Neural progenitor cell (in vitro differentiated cells): ENCODE results near the gene CENPO. TPM values are rescaled to one million over a fixed set of nuclear protein-coding genes. Genes with fewer than 3 reads are reported as not detected.

Source experiments
- DNase-seq: peaks from one replicate; pipeline ENCODE4 v3.0.0-alpha.2; 2016; ENCODE audit warnings: low spot score
- H2AFZ ChIP-seq: fragments of 200-600 bp; sonication (generic); replicated peaks from 2 replicates; pipeline ENCODE4 v1.6.1; 2016; ENCODE audit warnings: antibody characterized with exemption
- H3F3A ChIP-seq: fragments of 200-600 bp; sonication (generic); 2 replicates; pipeline ENCODE4 v1.6.1; 2016; ENCODE audit warnings: antibody characterized with exemption, low read depth
- H3K27ac ChIP-seq: fragments of 200-600 bp; sonication (generic); 2 replicates; pipeline ENCODE4 v1.5.1; 2016; ENCODE audit warnings: mild to moderate bottlenecking
- H3K27me3 ChIP-seq: fragments of 200-600 bp; sonication (generic); 2 replicates; pipeline ENCODE4 v1.6.1; 2016; ENCODE audit warnings: mild to moderate bottlenecking, moderate library complexity
- H3K36me3 ChIP-seq: fragments of 200-600 bp; sonication (generic); 2 replicates; pipeline ENCODE4 v1.5.1; 2016
- H3K4me1 ChIP-seq: fragments of 200-600 bp; sonication (generic); 2 replicates; pipeline ENCODE4 v1.6.1; 2016; ENCODE audit warnings: mixed run types
- H3K4me2 ChIP-seq: fragments of 200-600 bp; sonication (generic); 2 replicates; pipeline ENCODE4 v1.6.1; 2016
- H3K4me3 ChIP-seq: fragments of 200-600 bp; sonication (generic); 2 replicates; pipeline ENCODE4 v1.5.1; 2016
- H3K79me2 ChIP-seq: fragments of 200-600 bp; sonication (generic); 2 replicates; pipeline ENCODE4 v1.6.1; 2016; ENCODE audit warnings: low read depth
- H3K9ac ChIP-seq: fragments of 200-600 bp; sonication (generic); 2 replicates; pipeline ENCODE4 v1.6.1; 2016
- H3K9me3 ChIP-seq: fragments of 200-600 bp; sonication (generic); 2 replicates; pipeline ENCODE4 v1.5.1; 2016; ENCODE audit warnings: low read depth
- H4K20me1 ChIP-seq: fragments of 200-600 bp; sonication (generic); 2 replicates; pipeline ENCODE4 v1.6.1; 2016; ENCODE audit warnings: low read depth
- H3K27ac Mint-ChIP-seq: 3 replicates; pipeline ENCODE4 v1.8.0; 2021; ENCODE audit warnings: mixed read lengths
- H3K27me3 Mint-ChIP-seq: 2 replicates; pipeline ENCODE4 v1.8.0; 2022; ENCODE audit warnings: low read depth, mild to moderate bottlenecking, inconsistent platforms, moderate library complexity, mixed read lengths; ENCODE audit not compliant: insufficient read depth
- H3K36me3 Mint-ChIP-seq: 3 replicates; pipeline ENCODE4 v1.8.0; 2021; ENCODE audit warnings: mixed read lengths
- H3K4me1 Mint-ChIP-seq: 3 replicates; pipeline ENCODE4 v1.8.0; 2021; ENCODE audit warnings: mixed read lengths
- H3K4me3 Mint-ChIP-seq: 3 replicates; pipeline ENCODE4 v1.8.0; 2021; ENCODE audit warnings: mild to moderate bottlenecking, moderate library complexity, mixed read lengths
- H3K9me3 Mint-ChIP-seq: 3 replicates; pipeline ENCODE4 v1.8.0; 2020; ENCODE audit warnings: mixed read lengths
- EZH2 ChIP-seq: fragments of 200-600 bp; sonication (generic); IDR thresholded peaks from 2 replicates; pipeline ENCODE4 v1.6.1; 2017; ENCODE audit warnings: antibody characterized with exemption, mild to moderate bottlenecking, moderate library complexity
- EZH2phosphoT487 ChIP-seq: fragments of 200-600 bp; sonication (generic); IDR thresholded peaks from 2 replicates; pipeline ENCODE4 v1.6.1; 2017; ENCODE audit warnings: antibody characterized with exemption
- total RNA-seq: library from RNA; depleted of rRNA; stranded (reverse); fragments of >200 nt; gene quantifications from 2 replicates; pipeline ENCODE4 v1.2.3, GENCODE V29; 2015; ENCODE audit warnings: low replicate concordance
- TF ChIP-seq, protein P1 (sequence below): fragments of 200-600 bp; sonication (generic); IDR thresholded peaks from 2 replicates; pipeline ENCODE4 v1.5.1; 2017; ENCODE audit warnings: antibody characterized with exemption, mild to moderate bottlenecking

CENPO gene
- total RNA-seq, 1 donor from 2014 or later = 50.6 TPM

DNA sequence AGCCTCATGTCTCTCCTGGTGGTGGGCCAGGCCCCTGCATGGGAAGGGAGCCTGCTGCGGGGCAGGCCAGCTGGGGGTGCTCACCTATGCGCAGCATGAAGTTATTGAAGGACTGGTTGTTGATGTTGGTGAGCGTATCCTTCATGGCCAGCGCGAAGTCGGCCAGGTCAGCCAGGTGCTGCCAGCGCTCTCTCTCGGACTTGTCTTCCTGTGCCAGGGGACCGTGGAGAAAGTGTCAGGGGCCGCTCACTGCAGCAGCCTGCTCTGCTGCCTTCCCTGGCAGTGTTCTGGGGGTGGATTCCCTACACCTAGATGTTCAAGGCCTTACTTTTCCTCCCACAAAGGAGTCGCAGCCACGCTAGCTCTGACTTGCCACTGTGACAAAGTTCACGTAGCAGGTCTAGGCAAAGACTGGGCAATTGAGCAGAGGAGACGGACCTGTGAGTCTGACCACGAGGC lies 28.2 kb downstream of the CENPO start:
- H3K27ac ChIP-seq = peak overlapping the region; percentile 88
- Mint-ChIP-seq H3K4me1 (peaks cover 29% of the 10 kb centered on the region), H3K4me3 (peak overlapping the region; percentile 18), H3K27ac (peak overlapping the region; percentile 93), H3K36me3 (peaks cover 51% of the 10 kb centered on the region), H3K9me3 (no peaks in the 10 kb centered on the region), H3K27me3 (peaks cover 13% of the 10 kb centered on the region)
- H3K4me1 ChIP-seq = peaks cover 25% of the 10 kb centered on the region
- H3K4me3 ChIP-seq = no peak overlapping the region
- no peaks in the 10 kb centered on the region for H3K9me3 ChIP-seq
- no peak for DNase-seq
- peaks cover 8% of the 10 kb centered on the region for H3K36me3 ChIP-seq
- peaks cover 7% of the 10 kb centered on the region for H4K20me1 ChIP-seq
- no peak overlapping the region for H2AFZ ChIP-seq
- peaks cover 8% of the 10 kb centered on the region for H3K79me2 ChIP-seq
- H3F3A ChIP-seq = peaks cover 28% of the 10 kb centered on the region
- peak overlapping the region; percentile 63 for H3K4me2 ChIP-seq
- H3K9ac ChIP-seq = no peak overlapping the region
- no peaks in the 10 kb centered on the region for H3K27me3 ChIP-seq
- TF ChIP-seq, protein P1, sequence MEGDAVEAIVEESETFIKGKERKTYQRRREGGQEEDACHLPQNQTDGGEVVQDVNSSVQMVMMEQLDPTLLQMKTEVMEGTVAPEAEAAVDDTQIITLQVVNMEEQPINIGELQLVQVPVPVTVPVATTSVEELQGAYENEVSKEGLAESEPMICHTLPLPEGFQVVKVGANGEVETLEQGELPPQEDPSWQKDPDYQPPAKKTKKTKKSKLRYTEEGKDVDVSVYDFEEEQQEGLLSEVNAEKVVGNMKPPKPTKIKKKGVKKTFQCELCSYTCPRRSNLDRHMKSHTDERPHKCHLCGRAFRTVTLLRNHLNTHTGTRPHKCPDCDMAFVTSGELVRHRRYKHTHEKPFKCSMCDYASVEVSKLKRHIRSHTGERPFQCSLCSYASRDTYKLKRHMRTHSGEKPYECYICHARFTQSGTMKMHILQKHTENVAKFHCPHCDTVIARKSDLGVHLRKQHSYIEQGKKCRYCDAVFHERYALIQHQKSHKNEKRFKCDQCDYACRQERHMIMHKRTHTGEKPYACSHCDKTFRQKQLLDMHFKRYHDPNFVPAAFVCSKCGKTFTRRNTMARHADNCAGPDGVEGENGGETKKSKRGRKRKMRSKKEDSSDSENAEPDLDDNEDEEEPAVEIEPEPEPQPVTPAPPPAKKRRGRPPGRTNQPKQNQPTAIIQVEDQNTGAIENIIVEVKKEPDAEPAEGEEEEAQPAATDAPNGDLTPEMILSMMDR = no peak
- no peak for TF ChIP-seq EZH2
- no peak for TF ChIP-seq EZH2phosphoT487

DNA sequence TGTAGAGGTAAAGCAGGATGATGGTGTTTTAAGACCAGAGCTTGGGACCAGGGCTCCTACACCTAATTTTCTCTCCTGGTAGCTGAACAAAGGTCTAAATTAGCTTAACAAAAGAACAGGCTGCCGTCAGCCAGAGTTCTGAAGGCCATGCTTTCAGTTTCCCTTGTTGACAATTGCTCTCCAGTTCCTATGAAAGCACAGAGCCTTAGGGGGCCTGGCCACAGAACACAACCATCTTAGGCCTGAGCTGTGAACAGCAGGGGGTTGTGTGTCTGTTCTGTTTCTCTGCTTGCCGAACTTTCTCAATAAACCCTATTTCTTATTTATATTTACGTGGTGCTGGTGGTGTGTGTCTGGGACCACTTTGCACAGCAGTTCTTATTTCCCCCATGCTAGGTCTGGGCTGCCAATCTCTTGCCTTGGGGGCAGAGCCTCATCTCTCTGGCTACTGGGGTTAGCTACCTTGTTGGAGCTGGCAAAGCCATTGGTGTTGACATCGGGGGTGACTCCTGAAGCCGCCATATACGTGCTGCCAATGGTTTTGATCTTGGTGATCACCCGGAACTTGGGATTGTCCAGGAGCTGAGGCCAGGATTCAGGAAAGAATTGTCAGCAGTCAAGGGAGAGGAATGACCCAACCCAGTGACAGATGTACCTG lies 29.0 kb downstream of the CENPO start:
- peak; percentile 85 for DNase-seq
- Histone ChIP-seq H3K9me3 (no peaks in the 10 kb centered on the region), H3F3A (peaks cover 34% of the 10 kb centered on the region), H3K27ac (peak overlapping the region; percentile 88), H2AFZ (no peak overlapping the region), H3K4me1 (peaks cover 25% of the 10 kb centered on the region), H3K79me2 (peaks cover 8% of the 10 kb centered on the region), H3K27me3 (no peaks in the 10 kb centered on the region), H3K36me3 (peaks cover 8% of the 10 kb centered on the region), H3K4me2 (peak overlapping the region; percentile 63), H3K9ac (no peak overlapping the region), H3K4me3 (no peak overlapping the region), H4K20me1 (peaks cover 7% of the 10 kb centered on the region)
- Mint-ChIP-seq H3K4me1 (peaks cover 29% of the 10 kb centered on the region), H3K36me3 (peaks cover 44% of the 10 kb centered on the region), H3K4me3 (peak overlapping the region; percentile 24), H3K27me3 (peaks cover 13% of the 10 kb centered on the region), H3K27ac (peak overlapping the region; percentile 93), H3K9me3 (no peaks in the 10 kb centered on the region)
- TF ChIP-seq, protein P1 = no peak
- TF ChIP-seq EZH2phosphoT487 = no peak
- TF ChIP-seq EZH2 = no peak

DNA sequence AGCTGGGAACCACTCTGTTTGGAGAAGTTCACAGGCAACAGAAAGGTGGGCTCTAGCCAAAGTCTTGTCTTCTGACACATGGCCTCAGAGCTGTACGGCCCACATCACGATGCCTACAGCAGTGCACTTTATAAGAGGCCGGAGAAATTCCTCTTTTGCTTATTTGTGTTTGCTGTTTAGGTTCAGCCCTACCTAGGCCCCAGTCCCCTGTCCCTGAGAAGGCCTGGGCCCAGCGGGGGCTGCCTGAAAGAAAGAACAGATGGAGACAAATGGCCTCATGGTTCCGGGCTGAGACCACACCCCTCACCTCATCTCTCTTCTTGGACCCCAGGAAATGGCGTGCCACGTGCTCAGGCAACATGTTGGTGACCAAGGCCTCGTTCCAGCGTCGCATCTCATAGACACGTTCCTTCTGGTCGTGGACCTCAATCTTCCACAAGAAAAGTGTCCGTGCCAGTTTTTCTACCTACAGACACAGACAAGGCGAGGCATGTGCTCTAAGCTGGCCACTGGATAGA lies 30.9 kb downstream of the CENPO start:
- Mint-ChIP-seq H3K9me3 (no peaks in the 10 kb centered on the region), H3K36me3 (peaks cover 43% of the 10 kb centered on the region), H3K27ac (no peak overlapping the region), H3K4me1 (peaks cover 36% of the 10 kb centered on the region), H3K4me3 (no peak overlapping the region), H3K27me3 (peaks cover 21% of the 10 kb centered on the region)
- Histone ChIP-seq H3K36me3 (no peaks in the 10 kb centered on the region), H3K4me3 (no peak overlapping the region), H2AFZ (no peak overlapping the region), H3K4me1 (peaks cover 25% of the 10 kb centered on the region), H3K9ac (no peak overlapping the region), H4K20me1 (peaks cover 15% of the 10 kb centered on the region), H3K27ac (no peak overlapping the region), H3K79me2 (peaks cover 8% of the 10 kb centered on the region), H3K4me2 (no peak overlapping the region), H3K9me3 (no peaks in the 10 kb centered on the region), H3F3A (peaks cover 38% of the 10 kb centered on the region), H3K27me3 (no peaks in the 10 kb centered on the region)
- TF ChIP-seq, protein P1 = no peak
- TF ChIP-seq EZH2phosphoT487 (no peak), EZH2 (no peak)
- no peak for DNase-seq
